Measurements from ENCODE around the gene TNFAIP8L3.

DNA sequence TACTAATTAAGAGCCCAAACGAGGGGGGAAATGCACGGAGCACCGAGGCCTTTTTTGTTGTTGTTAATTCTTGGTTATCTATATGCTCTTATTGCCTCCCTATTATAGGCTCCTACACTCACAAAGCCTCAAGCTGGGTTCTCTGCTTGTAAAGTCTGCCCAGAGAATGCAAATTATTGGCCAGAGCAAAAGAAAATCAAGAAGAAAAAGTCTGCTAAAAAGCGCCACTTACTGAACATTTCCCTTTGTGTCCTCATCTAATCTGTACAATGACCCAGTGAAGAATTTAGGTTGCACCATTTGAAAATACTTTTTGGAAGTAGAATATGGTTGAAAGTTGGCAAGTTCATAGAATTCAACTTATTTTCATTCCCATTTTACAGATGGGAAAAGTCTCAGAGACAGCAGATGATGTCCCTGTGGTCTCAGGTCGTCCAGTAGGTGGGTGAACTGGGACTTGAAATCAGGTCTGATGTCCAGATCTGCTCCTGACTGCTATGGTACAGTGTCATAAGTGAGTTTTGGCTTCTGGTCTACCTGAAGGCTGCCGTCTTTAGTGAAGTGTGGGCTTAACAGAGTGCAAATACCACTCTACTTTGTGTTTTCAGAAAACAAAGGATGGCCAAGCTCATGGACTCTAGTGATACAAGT is 1.1 kb upstream of the TNFAIP8L3 start:
- TF ChIP-seq CTCF (IDR thresholded peaks at IDR 0.05 in 2 of 3, conservative IDR thresholded peaks at IDR 0.05 in 1 of 3; ENCODE audit: insufficient read depth in 2 of 3, low read depth in 1 of 3, low read length in 3 of 3), result no peak
- TF ChIP-seq SRF (CRISPR knock-in tag; IDR thresholded peaks at IDR 0.05), result no peak
- no peak for TF ChIP-seq NR2C2 (CRISPR knock-in tag; IDR thresholded peaks at IDR 0.05)
- TF ChIP-seq NR2C2 (tag; IDR thresholded peaks at IDR 0.05), result no peak
- no peak for TF ChIP-seq JUN (IDR thresholded peaks at IDR 0.05; ENCODE audit: borderline replicate concordance, low read depth, low read length)
- TF ChIP-seq JUN (CRISPR knock-in tag; IDR thresholded peaks at IDR 0.05; ENCODE audit: borderline replicate concordance), result no peak
- TF ChIP-seq MAFF (IDR thresholded peaks at IDR 0.05; ENCODE audit: low read length), result no peak

All from K562 (cell line).